ENCODE data around the gene JAZF1.

DNA sequence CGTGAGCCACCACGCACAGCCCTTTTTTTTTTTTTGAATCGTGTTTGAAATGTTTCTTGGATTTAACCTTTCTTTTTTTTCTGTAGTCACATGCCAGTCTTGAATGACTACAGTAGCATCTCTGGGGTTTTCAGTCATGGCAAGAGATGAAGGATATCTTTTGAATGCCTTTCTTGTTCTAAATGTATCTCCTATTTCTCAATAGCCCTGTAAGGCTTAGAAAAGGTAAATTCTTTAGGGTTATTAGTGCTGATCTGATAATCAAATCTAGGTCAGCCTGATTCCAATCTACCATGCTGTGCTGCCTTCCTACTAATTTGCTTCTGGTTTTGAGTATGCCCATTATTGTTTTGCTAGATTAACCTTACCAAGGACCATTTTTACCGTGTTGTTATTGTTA lies 370.4 kb downstream of the JAZF1 start:
- TF ChIP-seq SIN3A (IDR thresholded peaks at IDR 0.05; ENCODE audit: borderline replicate concordance, insufficient read depth, low read length) (no peak), REST (IDR thresholded peaks at IDR 0.05; ENCODE audit: insufficient read depth in 1 of 2, low read depth in 2 of 2, low read length in 2 of 2) (no peak), POLR2AphosphoS5 (IDR thresholded peaks at IDR 0.05; ENCODE audit: low read depth, low read length) (no peak), TAF1 (IDR thresholded peaks at IDR 0.05; ENCODE audit: borderline replicate concordance, insufficient read depth, low read length) (no peak)
